Upper lobe of left lung (tissue), 4 donors: ENCODE measurements around the gene BPIFB3.

ENCODE experiments used
- CTCF ChIP-seq, 6 experiments: fragments of 450-650 bp in 4 of 6; fragments of 200-600 bp in 2 of 6; sonication (generic) in 2 of 6; IDR thresholded peaks; one replicate each; pipeline ENCODE4 v1.5.1; 2016 to 2019; ENCODE audit warnings: antibody characterized with exemption in 6 of 6
- EP300 ChIP-seq, 4 donors: sonication (generic); formaldehyde crosslinking; IDR thresholded peaks; one replicate each; pipeline ENCODE4 v1.5.1; 2017; ENCODE audit warnings: antibody characterized with exemption in 4 of 4, control low read depth in 2 of 4
- POLR2A ChIP-seq, 4 donors: fragments of 450-650 bp; IDR thresholded peaks; one replicate each; pipeline ENCODE4 v1.5.1; 2016 to 2017; ENCODE audit warnings: antibody characterized with exemption in 4 of 4, mild to moderate bottlenecking in 2 of 4
- POLR2AphosphoS5 ChIP-seq, 2 donors: sonication (generic); formaldehyde crosslinking; IDR thresholded peaks; one replicate each; pipeline ENCODE4 v1.5.1; 2017; ENCODE audit warnings: antibody characterized with exemption in 2 of 2

- TF ChIP-seq EP300 (IDR thresholded peaks at IDR 0.05) (no peak), CTCF (IDR thresholded peaks at IDR 0.05) (no peak), POLR2AphosphoS5 (IDR thresholded peaks at IDR 0.05) (no peak), POLR2A (IDR thresholded peaks at IDR 0.05) (no peak)
These were observed 56.6 kb downstream of the BPIFB3 start for GRCh38 chr20:33110147-33110825.
